ENCODE measurements around the gene SMIM10L1.

SMIM10L1 gene

GRCh38 chr12:11171145-11171968 lies at the start of gene SMIM10L1:
Gene SMIM10L1, plus strand, starts transcription at chr12:11171194. Its CDS starts 163 bp downstream, at chr12:11171357.
- peak; percentile 84 for DNase-seq (ENCODE audit: low spot score)
- FAIRE-seq = peak; percentile 66

DNA sequence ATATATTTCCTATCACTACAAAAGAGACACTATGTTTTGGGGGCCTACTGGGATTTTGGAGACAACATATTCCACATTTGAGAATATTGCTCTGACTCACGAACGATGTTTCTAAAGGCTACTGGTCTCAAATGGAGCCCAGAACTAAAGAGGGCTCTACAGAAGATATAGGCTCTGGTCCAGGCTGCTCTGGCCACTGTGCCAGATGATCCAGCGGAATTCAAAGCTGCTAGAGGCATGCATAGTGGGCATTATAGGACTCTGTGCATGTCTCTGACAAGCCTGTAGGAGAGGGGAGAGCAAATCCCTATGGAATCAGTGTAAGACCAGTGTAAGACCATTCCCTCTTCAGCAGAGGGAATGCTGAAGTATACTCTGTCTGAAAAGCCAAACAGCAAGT lies 40.6 kb upstream of the SMIM10L1 start:
- FAIRE-seq = no peak
- DNase-seq (ENCODE audit: low spot score) = no peak

- no peak for FAIRE-seq
These were observed 40.0 kb upstream of the SMIM10L1 start for GRCh38 chr12:11130999-11131398.

DNA sequence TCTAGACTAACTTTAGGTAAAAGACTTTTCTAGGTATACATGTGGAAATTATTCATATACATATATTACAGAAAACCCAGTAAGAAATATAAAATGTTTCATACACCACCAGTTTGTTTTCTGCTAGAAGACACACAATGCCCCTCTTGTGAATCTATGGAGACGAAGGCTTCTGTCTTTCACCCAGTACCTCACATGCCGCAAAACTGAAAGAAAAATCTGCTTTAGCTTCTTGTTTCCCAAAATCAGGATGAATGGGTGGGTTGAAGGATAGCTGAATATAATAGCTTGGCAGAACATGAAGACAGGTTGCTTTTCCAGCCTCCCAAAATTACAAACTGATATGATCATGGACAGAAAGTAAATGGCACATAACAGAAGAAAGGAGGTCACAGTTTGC lies 37.8 kb upstream of the SMIM10L1 start:
- FAIRE-seq (no peak), DNase-seq (ENCODE audit: low spot score) (no peak)

More at GRCh38 chr12:11130999-11131398, 40.0 kb upstream of the SMIM10L1 start:
- DNase-seq (ENCODE audit: low spot score) = no peak

- FAIRE-seq = no peak
These were observed 37.2 kb upstream of the SMIM10L1 start for GRCh38 chr12:11133816-11134215.

GRCh38 chr12:11134305-11134704 lies 36.7 kb upstream of the SMIM10L1 start, which contains the start of gene TAS2R30:
Gene TAS2R30, minus strand, starts transcription at chr12:11134644. Its CDS starts 400 bp downstream, at chr12:11134244.
- DNase-seq (ENCODE audit: low spot score) (no peak), FAIRE-seq (no peak)

More at GRCh38 chr12:11133816-11134215, 37.2 kb upstream of the SMIM10L1 start:
- DNase-seq (ENCODE audit: low spot score) = no peak

GRCh38 chr12:11136075-11136474 lies 34.9 kb upstream of the SMIM10L1 start:
- FAIRE-seq (no peak), DNase-seq (ENCODE audit: low spot score) (no peak)

DNA sequence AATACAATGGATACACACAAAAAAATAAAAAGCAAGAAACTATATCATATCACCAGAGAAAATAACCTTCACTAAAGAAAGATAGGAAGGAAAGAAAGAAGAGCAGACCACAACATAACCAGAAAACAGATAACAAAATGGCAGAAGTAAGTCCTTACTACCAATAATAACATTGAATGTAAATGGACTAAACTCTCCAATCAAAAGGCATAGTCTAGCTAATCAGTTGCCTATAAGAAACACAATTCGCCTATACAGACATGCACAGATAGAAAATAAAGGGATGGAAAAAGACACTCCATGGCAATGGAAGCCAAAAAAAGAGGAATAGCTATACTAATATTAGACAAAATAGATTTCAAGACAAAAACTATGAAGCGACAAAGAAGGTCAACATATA lies 27.6 kb upstream of the SMIM10L1 start:
- FAIRE-seq (no peak), DNase-seq (ENCODE audit: low spot score) (no peak)

DNA sequence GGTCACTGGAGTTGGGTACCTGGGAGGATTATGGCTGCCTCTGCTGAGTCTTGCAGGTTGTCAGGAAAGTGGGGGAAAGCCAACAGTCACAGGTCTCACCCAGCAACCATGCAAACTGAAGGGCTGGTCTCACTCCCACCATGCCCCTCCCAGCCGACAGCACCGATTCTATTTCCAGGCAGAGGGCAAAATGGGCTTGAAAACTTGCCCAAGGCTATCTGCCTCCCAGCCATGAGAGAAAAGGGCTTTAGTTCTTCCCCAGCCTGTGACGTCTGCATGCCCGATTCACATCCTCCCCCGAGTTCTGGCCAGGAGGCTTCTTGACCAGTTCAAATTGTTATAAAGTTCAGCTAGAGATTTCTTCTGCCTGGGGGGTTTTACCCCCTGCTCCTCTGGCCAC lies 26.7 kb upstream of the SMIM10L1 start:
- FAIRE-seq (no peak), DNase-seq (ENCODE audit: low spot score) (no peak)

DNA sequence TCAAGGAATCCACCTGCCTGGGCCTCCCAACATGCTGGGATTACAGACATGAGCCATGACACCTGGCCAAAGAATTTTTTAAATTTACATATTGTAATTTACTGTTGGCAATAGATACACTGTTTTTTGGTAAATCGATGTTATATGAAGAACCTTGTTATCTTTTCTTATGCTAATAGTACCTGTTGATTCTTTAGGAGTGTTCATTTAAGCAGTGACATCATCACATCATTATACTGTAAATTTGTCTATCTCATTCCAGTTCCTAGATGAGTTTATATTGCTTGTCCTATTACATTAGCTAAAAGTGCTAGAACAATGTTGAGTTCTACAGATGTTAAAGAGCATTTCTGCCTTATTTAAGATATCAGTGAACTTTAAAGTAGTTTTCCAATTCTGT lies 23.6 kb upstream of the SMIM10L1 start:
- FAIRE-seq (no peak), DNase-seq (ENCODE audit: low spot score) (no peak)

GRCh38 chr12:11150832-11151231 lies 20.2 kb upstream of the SMIM10L1 start:
- FAIRE-seq = no peak
- no peak for DNase-seq (ENCODE audit: low spot score)

- DNase-seq (ENCODE audit: low spot score) = no peak
- no peak for FAIRE-seq
These were observed 18.3 kb upstream of the SMIM10L1 start for GRCh38 chr12:11152725-11153124.

- FAIRE-seq (no peak), DNase-seq (ENCODE audit: low spot score) (no peak)
These were observed 16.5 kb upstream of the SMIM10L1 start for GRCh38 chr12:11154400-11154925.

- FAIRE-seq = no peak
These were observed 12.0 kb upstream of the SMIM10L1 start for GRCh38 chr12:11158885-11159444.

DNA sequence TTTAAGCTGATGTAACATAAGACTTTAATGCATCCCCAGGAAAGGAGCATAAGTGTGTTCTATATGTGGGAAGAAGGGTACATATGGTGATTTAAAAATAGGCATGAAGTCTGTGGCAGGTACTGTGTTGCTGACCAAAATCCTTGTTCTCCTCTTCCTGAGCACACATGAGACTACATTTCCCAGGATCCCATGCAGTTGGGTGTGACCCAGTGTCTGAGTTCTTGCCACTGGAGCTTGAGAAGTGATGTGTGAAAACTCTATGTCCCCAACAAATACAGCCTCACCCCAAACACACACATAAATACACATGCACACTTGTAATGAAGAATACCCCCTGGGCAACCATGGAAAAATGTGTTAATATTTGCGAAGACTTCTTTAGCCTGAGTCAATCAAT lies 8.5 kb upstream of the SMIM10L1 start:
- no peak for FAIRE-seq
- DNase-seq (ENCODE audit: low spot score) = no peak

More at GRCh38 chr12:11158885-11159444, 12.0 kb upstream of the SMIM10L1 start:
- DNase-seq (ENCODE audit: low spot score) = no peak

DNA sequence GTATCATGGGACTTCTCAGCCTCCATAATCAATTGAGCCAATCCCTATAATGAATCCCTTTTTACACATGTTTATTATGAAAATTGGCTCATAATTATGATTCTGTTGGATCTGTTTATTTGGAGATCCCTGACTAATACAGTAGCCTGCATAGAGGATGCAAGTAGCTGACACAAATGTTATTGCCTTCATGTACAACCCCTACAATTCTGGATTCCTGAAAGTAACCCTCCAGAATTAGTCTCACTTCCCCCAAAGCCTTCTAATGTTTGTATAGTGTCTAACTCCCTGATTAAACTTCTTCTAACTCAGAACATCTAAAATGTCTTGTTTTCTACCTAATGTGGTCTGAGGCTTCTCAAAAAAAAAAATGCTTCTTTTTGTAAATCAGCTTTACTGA lies 6.6 kb upstream of the SMIM10L1 start:
- no peak for DNase-seq (ENCODE audit: low spot score)
- FAIRE-seq = no peak

- FAIRE-seq (no peak), DNase-seq (ENCODE audit: low spot score) (no peak)
These were observed 4.7 kb upstream of the SMIM10L1 start for GRCh38 chr12:11166300-11166699.

DNA sequence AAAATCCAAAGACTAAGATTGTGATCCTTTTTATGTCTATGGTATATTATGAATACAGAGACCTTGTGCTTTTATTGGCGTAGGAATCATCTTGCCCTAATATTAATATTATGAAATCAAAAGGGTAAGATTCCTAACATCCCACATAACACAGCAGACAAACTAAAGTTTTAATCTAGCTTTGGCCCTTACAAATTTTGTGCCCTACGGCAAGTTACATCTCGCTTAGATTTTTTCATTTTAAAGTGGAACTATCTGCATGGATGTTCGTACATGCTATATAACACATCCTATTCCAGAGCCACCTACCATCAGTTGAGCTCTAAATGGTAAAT lies 217 bp upstream of the SMIM10L1 start:
- no peak for FAIRE-seq

DNA sequence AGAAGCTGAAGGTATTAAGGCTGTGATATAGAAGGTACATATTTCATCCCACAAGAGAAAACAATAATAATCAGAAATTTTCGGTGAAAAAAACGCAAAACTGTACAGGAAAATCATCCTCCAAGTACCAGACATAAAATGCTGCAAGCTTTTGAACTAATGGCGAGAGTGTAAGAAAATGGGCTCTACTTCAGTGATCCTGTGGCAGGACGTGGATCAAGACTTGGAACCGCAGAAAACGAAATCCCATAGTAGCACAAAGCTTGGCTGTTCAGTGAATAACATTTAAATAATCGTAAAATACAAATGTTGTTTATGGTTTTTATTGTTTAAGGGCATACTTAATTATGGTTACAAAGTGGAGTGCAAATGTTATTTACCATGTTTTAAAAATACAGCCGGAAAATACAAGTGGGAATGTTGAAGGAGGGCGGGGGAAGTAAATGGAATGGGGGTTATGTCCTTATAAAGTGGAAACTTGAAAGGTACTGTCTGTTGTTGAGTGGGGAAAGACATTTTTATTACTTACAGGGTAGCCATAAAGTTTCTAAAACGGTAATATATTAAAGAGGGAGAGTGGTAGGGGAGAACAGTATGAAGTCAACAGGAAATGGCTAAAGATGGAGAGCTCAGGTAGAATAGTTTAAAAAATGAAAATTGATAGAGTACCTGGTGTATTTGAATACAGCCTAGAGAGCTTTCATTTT lies 1.1 kb downstream of the SMIM10L1 start:
- no peak for FAIRE-seq

More for the DNA sequence above, 217 bp upstream of the SMIM10L1 start:
- no peak for DNase-seq (ENCODE audit: low spot score)

GRCh38 chr12:11174022-11174421 lies 3.0 kb downstream of the SMIM10L1 start:
- DNase-seq (ENCODE audit: low spot score) (no peak), FAIRE-seq (no peak)

More for the DNA sequence above, 1.1 kb downstream of the SMIM10L1 start:
- peak; percentile 5 for DNase-seq (ENCODE audit: low spot score)

- DNase-seq (ENCODE audit: low spot score) (no peak), FAIRE-seq (no peak)
These were observed 7.3 kb downstream of the SMIM10L1 start for GRCh38 chr12:11178250-11178649.

- FAIRE-seq = no peak
- DNase-seq (ENCODE audit: low spot score) = no peak
These were observed 11.5 kb downstream of the SMIM10L1 start for GRCh38 chr12:11182529-11182928.

Data from RCC 7860 (cell line).